ENCODE data around the gene MYO10.

Gene MYO10

GRCh38 chr5:16943846-16944678, 8.0 kb upstream of the MYO10 start:
- in situ Hi-C loops (cut with MboI; ENCODE audit: low sequenced_read_pairs), result no loop called here

GRCh38 chr5:16937503-16938161, 1.5 kb upstream of the MYO10 start:
- in situ Hi-C loops (cut with MboI; ENCODE audit: low sequenced_read_pairs), result no loop called here

- in situ Hi-C loops (cut with MboI; ENCODE audit: low sequenced_read_pairs), result no loop called here
Measured at GRCh38 chr5:16936989-16937438, 926 bp upstream of the MYO10 start.

GRCh38 chr5:16935231-16936149, 598 bp downstream of the MYO10 start:
- in situ Hi-C loops (cut with MboI; ENCODE audit: low sequenced_read_pairs), result no loop called here

- in situ Hi-C loops (cut with MboI; ENCODE audit: low sequenced_read_pairs), result no loop called here
Measured at GRCh38 chr5:16934677-16935153, 1.4 kb downstream of the MYO10 start.

- in situ Hi-C loops (cut with MboI; ENCODE audit: low sequenced_read_pairs), result no loop called here
Measured at GRCh38 chr5:16934123-16934522, 2.0 kb downstream of the MYO10 start.

GRCh38 chr5:16933337-16933736, 2.8 kb downstream of the MYO10 start:
- in situ Hi-C loops (cut with MboI; ENCODE audit: low sequenced_read_pairs), result no loop called here

- in situ Hi-C loops (cut with MboI; ENCODE audit: low sequenced_read_pairs), result no loop called here
Measured at GRCh38 chr5:16932401-16932800, 3.7 kb downstream of the MYO10 start.

GRCh38 chr5:16931334-16932110, 4.6 kb downstream of the MYO10 start:
- in situ Hi-C loops (cut with MboI; ENCODE audit: low sequenced_read_pairs), result no loop called here

- in situ Hi-C loops (cut with MboI; ENCODE audit: low sequenced_read_pairs), result no loop called here
Measured at GRCh38 chr5:16930496-16930895, 5.6 kb downstream of the MYO10 start.

- in situ Hi-C loops (cut with MboI; ENCODE audit: low sequenced_read_pairs), result no loop called here
Measured at GRCh38 chr5:16929831-16930230, 6.3 kb downstream of the MYO10 start.

GRCh38 chr5:16929347-16929746, 6.7 kb downstream of the MYO10 start:
- in situ Hi-C loops (cut with MboI; ENCODE audit: low sequenced_read_pairs), result no loop called here

- in situ Hi-C loops (cut with MboI; ENCODE audit: low sequenced_read_pairs), result no loop called here
Measured at GRCh38 chr5:16927613-16928012, 8.5 kb downstream of the MYO10 start.

GRCh38 chr5:16926417-16926816, 9.7 kb downstream of the MYO10 start:
- in situ Hi-C loops (cut with MboI; ENCODE audit: low sequenced_read_pairs), result no loop called here

GRCh38 chr5:16924206-16924605, 11.9 kb downstream of the MYO10 start:
- in situ Hi-C loops (cut with MboI; ENCODE audit: low sequenced_read_pairs), result no loop called here

- in situ Hi-C loops (cut with MboI; ENCODE audit: low sequenced_read_pairs), result no loop called here
Measured at GRCh38 chr5:16922430-16922829, 13.7 kb downstream of the MYO10 start.

GRCh38 chr5:16921211-16921610, 14.9 kb downstream of the MYO10 start:
- in situ Hi-C loops (cut with MboI; ENCODE audit: low sequenced_read_pairs), result no loop called here

GRCh38 chr5:16920109-16920816, 15.8 kb downstream of the MYO10 start:
- in situ Hi-C loops (cut with MboI; ENCODE audit: low sequenced_read_pairs), result no loop called here

- in situ Hi-C loops (cut with MboI; ENCODE audit: low sequenced_read_pairs), result no loop called here
Measured at GRCh38 chr5:16918891-16919671, 17.0 kb downstream of the MYO10 start.
